ENCODE results near the gene NOS1AP.
"Not testable (repeated sequence)": the region's sequence is repeated elsewhere in the genome, so short reads cannot be mapped to it uniquely, and the experiment has no call there.

The NOS1AP gene

GRCh38 chr1:162186406-162186805 lies 116.9 kb downstream of the NOS1AP start:
- no peak for DNase-seq (ENCODE audit: low read depth, low spot score)
- H3K27ac ChIP-seq = no peak overlapping the region

GRCh38 chr1:162187687-162188276 lies 118.3 kb downstream of the NOS1AP start:
- H3K27ac ChIP-seq = no peak overlapping the region
- no peak for DNase-seq (ENCODE audit: low read depth, low spot score)

GRCh38 chr1:162189345-162189744 lies 119.9 kb downstream of the NOS1AP start:
- no peak overlapping the region for H3K27ac ChIP-seq

GRCh38 chr1:162191396-162192305 lies 122.2 kb downstream of the NOS1AP start:
- DNase-seq (ENCODE audit: low read depth, low spot score) = peak; percentile 14
- no peak overlapping the region for H3K27ac ChIP-seq

More at GRCh38 chr1:162189345-162189744, 119.9 kb downstream of the NOS1AP start:
- DNase-seq (ENCODE audit: low read depth, low spot score) = no peak

GRCh38 chr1:162192306-162192678 lies 122.8 kb downstream of the NOS1AP start:
- H3K27ac ChIP-seq = no peak overlapping the region
- no peak for DNase-seq (ENCODE audit: low read depth, low spot score)

- DNase-seq (ENCODE audit: low read depth, low spot score) = no peak
- H3K27ac ChIP-seq = no peak overlapping the region
Observed at GRCh38 chr1:162192763-162193162, 123.3 kb downstream of the NOS1AP start.

GRCh38 chr1:162193221-162193620 lies 123.7 kb downstream of the NOS1AP start:
- DNase-seq (ENCODE audit: low read depth, low spot score) = no peak

GRCh38 chr1:162193815-162194214 lies 124.3 kb downstream of the NOS1AP start:
- H3K27ac ChIP-seq = no peak overlapping the region
- DNase-seq (ENCODE audit: low read depth, low spot score) = no peak

More at GRCh38 chr1:162193221-162193620, 123.7 kb downstream of the NOS1AP start:
- H3K27ac ChIP-seq = no peak overlapping the region

GRCh38 chr1:162195567-162195966 lies 126.1 kb downstream of the NOS1AP start:
- no peak overlapping the region for H3K27ac ChIP-seq
- no peak for DNase-seq (ENCODE audit: low read depth, low spot score)

- H3K27ac ChIP-seq = no peak overlapping the region
- no peak for DNase-seq (ENCODE audit: low read depth, low spot score)
Observed at GRCh38 chr1:162196387-162196786, 126.9 kb downstream of the NOS1AP start.

GRCh38 chr1:162197041-162197531 lies 127.6 kb downstream of the NOS1AP start:
- no peak overlapping the region for H3K27ac ChIP-seq
- DNase-seq (ENCODE audit: low read depth, low spot score) = no peak

GRCh38 chr1:162197615-162198421 lies 128.3 kb downstream of the NOS1AP start:
- no peak overlapping the region for H3K27ac ChIP-seq
- no peak for DNase-seq (ENCODE audit: low read depth, low spot score)

- no peak overlapping the region for H3K27ac ChIP-seq
- no peak for DNase-seq (ENCODE audit: low read depth, low spot score)
Observed at GRCh38 chr1:162200096-162200847, 130.8 kb downstream of the NOS1AP start.

- not testable (repeated sequence) for H3K27ac ChIP-seq; DNase-seq (ENCODE audit: low read depth, low spot score)
Observed at GRCh38 chr1:162201062-162201461, 131.6 kb downstream of the NOS1AP start.

GRCh38 chr1:162204129-162204822 lies 134.8 kb downstream of the NOS1AP start:
- DNase-seq (ENCODE audit: low read depth, low spot score) = no peak
- H3K27ac ChIP-seq = no peak overlapping the region

GRCh38 chr1:162204823-162205155 lies 135.3 kb downstream of the NOS1AP start:
- no peak for DNase-seq (ENCODE audit: low read depth, low spot score)
- H3K27ac ChIP-seq = no peak overlapping the region

GRCh38 chr1:162206300-162206699 lies 136.8 kb downstream of the NOS1AP start:
- DNase-seq (ENCODE audit: low read depth, low spot score) = no peak
- H3K27ac ChIP-seq = no peak overlapping the region

- DNase-seq (ENCODE audit: low read depth, low spot score) = peak; percentile 83
- H3K27ac ChIP-seq = no peak overlapping the region
Observed at GRCh38 chr1:162206749-162207635, 137.5 kb downstream of the NOS1AP start.

Measured in epithelial cell of prostate (primary cell).